Lower lobe of right lung (tissue), 2 donors: Measurements from ENCODE around the gene LTB4R. TPM values are rescaled to one million over a fixed set of nuclear protein-coding genes. Genes with fewer than 3 reads are reported as not detected.

ENCODE experiments used
- ATAC-seq, 2 donors: fragments of 200-7000 bp; cut with Tn5 transposase; one replicate each; pipeline ENCODE4 v1.9.1; 2020 to 2022; ENCODE audit warnings: mild to moderate bottlenecking in 2 of 2, moderate library complexity in 2 of 2
- DNase-seq: peaks from one replicate; pipeline ENCODE4 v3.0.0-alpha.2; 2020
- H3K27ac ChIP-seq: fragments of 200-600 bp; one replicate; pipeline ENCODE4 v1.8.0; 2022
- H3K27me3 ChIP-seq: fragments of 200-600 bp; one replicate; pipeline ENCODE4 v1.8.0; 2022; ENCODE audit warnings: low read depth
- H3K36me3 ChIP-seq: fragments of 200-600 bp; one replicate; pipeline ENCODE4 v1.8.0; 2022; ENCODE audit warnings: mild to moderate bottlenecking
- H3K4me1 ChIP-seq: fragments of 200-600 bp; one replicate; pipeline ENCODE4 v1.8.0; 2022
- H3K4me3 ChIP-seq: fragments of 200-600 bp; one replicate; pipeline ENCODE4 v1.8.0; 2022; ENCODE audit warnings: mild to moderate bottlenecking
- H3K9me3 ChIP-seq: fragments of 200-600 bp; one replicate; pipeline ENCODE4 v1.8.0; 2022
- CTCF ChIP-seq: fragments of 200-600 bp; IDR thresholded peaks from one replicate; pipeline ENCODE4 v1.8.0; 2022; ENCODE audit warnings: antibody characterized with exemption, mild to moderate bottlenecking
- intact Hi-C: fragments of 100-400 bp; cut with DNase I; formaldehyde crosslinking; loops from one replicate; pipeline ENCODE4 v1.11.0; 2022
- total RNA-seq: library from RNA; stranded (reverse); fragmentation: NEBNext Ultra II Directional; extraction: Animal tissue kit (Norgen Biotek cat#: 25700); gene quantifications from one replicate; pipeline ENCODE4 v1.2.1, GENCODE V29; 2021
- donor health status: DM: no; HTN: yes; CAD: no; lungs with severe emphysema.

Gene LTB4R
- total RNA-seq, 1 donor from 2014 or later: 14.1 TPM

- intact Hi-C loops: loop anchor here (10.0 kb wide), 1 partner anchor 55 kb away; no protein-coding TSS in a partner anchor
- Histone ChIP-seq H3K27me3 (no peaks in the 10 kb centered on the region), H3K36me3 (no peaks in the 10 kb centered on the region), H3K27ac (no peak overlapping the region), H3K4me1 (peaks cover 5% of the 10 kb centered on the region), H3K4me3 (no peak overlapping the region), H3K9me3 (no peaks in the 10 kb centered on the region)
- DNase-seq (no peak), ATAC-seq (no peak)
- no peak for TF ChIP-seq CTCF
Observed at GRCh38 chr14:24360281-24360680, 49.0 kb downstream of the LTB4R start.

GRCh38 chr14:24361326-24361725, 50.0 kb downstream of the LTB4R start:
- Histone ChIP-seq H3K36me3 (no peaks in the 10 kb centered on the region), H3K4me3 (no peak overlapping the region), H3K4me1 (peaks cover 15% of the 10 kb centered on the region), H3K9me3 (no peaks in the 10 kb centered on the region), H3K27me3 (peaks cover 3% of the 10 kb centered on the region), H3K27ac (no peak overlapping the region)
- intact Hi-C loops: loop anchor here (10.0 kb wide), 1 partner anchor 53 kb away; no protein-coding TSS in a partner anchor
- no peak for TF ChIP-seq CTCF
- ATAC-seq (no peak), DNase-seq (no peak)

- no peaks in the 10 kb centered on the region for H3K36me3 ChIP-seq
- H3K4me3 ChIP-seq: no peak overlapping the region
- TF ChIP-seq CTCF: no peak
- no peak for ATAC-seq
- intact Hi-C loops: loop anchor here (10.0 kb wide), 1 partner anchor 52 kb away; no protein-coding TSS in a partner anchor
- H3K9me3 ChIP-seq: no peaks in the 10 kb centered on the region
- peaks cover 22% of the 10 kb centered on the region for H3K4me1 ChIP-seq
- H3K27ac ChIP-seq: no peak overlapping the region
- no peak for DNase-seq
- H3K27me3 ChIP-seq: peaks cover 10% of the 10 kb centered on the region
Observed at GRCh38 chr14:24362241-24362960, 51.1 kb downstream of the LTB4R start.

GRCh38 chr14:24363401-24363800, 52.1 kb downstream of the LTB4R start:
- Histone ChIP-seq H3K9me3 (no peaks in the 10 kb centered on the region), H3K27me3 (peaks cover 17% of the 10 kb centered on the region), H3K4me1 (peaks cover 25% of the 10 kb centered on the region), H3K27ac (no peak overlapping the region), H3K4me3 (no peak overlapping the region), H3K36me3 (no peaks in the 10 kb centered on the region)
- ATAC-seq (no peak), DNase-seq (no peak)
- no peak for TF ChIP-seq CTCF
- intact Hi-C loops: loop anchor here (10.0 kb wide), 1 partner anchor 51 kb away; no protein-coding TSS in a partner anchor

- Histone ChIP-seq H3K36me3 (no peaks in the 10 kb centered on the region), H3K9me3 (no peaks in the 10 kb centered on the region), H3K27me3 (peaks cover 17% of the 10 kb centered on the region), H3K27ac (peak overlapping the region; percentile 85), H3K4me1 (peaks cover 31% of the 10 kb centered on the region), H3K4me3 (no peak overlapping the region)
- TF ChIP-seq CTCF: no peak
- intact Hi-C loops: loop anchor here (10.0 kb wide), 1 partner anchor 50 kb away; no protein-coding TSS in a partner anchor
- ATAC-seq: no peak
- no peak for DNase-seq
Observed at GRCh38 chr14:24364841-24365240, 53.5 kb downstream of the LTB4R start.
